ENCODE data around the gene TCAF2.
"Not testable (repeated sequence)": the region's sequence is repeated elsewhere in the genome, so short reads cannot be mapped to it uniquely, and the experiment has no call there.

Gene TCAF2

DNA sequence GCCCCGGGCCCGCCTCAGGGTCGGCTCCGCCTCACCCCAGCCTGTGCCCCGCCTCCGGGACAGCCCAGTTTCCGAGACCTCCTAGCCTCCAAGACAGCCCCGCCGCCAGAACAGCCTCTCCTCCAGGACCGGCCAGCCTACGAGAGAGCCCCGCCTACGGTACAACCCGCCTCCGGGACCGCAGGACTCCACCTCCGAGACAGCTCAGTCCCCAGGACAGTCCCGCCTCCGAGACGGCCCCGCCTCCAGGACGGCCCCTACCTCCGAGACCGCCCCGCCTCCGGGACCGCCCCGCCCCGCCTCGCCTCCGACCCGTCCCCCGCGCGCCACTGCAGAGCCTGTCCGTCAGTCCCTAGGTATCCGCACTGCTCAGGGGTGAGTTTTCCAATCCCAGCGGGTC is at the start of gene TCAF2:
Gene TCAF2 (plus strand): TSS at position 329 of the 400 bp plus-strand sequence.
- not testable (repeated sequence) for H3K4me3 ChIP-seq; DNase-seq (ENCODE audit: low spot score); H3K27ac ChIP-seq

DNA sequence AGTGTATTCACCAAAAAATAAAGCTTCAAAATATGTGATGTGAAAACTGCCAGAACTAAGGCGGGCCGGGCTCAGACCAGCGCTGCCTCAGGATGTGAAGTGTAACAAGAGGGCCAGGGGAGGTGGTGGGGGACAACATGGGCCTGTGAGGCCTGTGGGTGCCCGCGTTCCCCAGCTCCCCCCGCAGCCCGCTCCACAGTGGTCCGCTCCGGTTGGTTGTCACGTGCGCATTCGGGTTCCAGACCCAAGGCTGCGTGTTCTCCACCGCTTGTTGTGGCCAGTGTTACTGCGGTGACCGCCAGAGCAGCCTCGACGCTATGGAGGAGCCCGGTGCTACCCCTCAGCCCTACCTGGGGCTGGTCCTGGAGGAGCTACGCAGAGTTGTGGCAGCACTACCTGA is 49.3 kb upstream of the TCAF2 start, which contains the start of gene CTAGE15:
Gene CTAGE15 (plus strand): TSS at position 301 of the 400 bp plus-strand sequence. CDS start 17 bp downstream, at position 318.
- DNase-seq (ENCODE audit: low spot score); H3K27ac ChIP-seq; H3K4me3 ChIP-seq: not testable (repeated sequence)

DNA sequence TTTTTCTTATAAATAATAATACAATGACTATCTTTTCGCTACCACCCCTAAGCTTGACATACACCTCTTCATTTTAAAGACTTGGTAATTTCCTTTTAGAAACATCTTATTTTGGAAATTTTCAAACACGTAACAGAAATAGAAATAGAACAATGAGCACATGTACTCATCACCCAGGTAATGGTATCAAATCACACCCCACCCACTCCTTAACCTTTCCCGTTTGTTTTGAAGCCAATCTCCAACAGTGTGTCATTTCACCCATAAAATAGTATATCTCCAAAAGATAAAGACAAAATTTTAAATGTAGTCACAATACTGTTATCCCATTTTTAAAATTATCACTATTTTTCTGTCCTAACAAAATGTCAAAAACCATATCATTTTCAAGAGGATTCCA is 32.6 kb upstream of the TCAF2 start:
- not testable (repeated sequence) for DNase-seq (ENCODE audit: low spot score); H3K27ac ChIP-seq; H3K4me3 ChIP-seq

DNA sequence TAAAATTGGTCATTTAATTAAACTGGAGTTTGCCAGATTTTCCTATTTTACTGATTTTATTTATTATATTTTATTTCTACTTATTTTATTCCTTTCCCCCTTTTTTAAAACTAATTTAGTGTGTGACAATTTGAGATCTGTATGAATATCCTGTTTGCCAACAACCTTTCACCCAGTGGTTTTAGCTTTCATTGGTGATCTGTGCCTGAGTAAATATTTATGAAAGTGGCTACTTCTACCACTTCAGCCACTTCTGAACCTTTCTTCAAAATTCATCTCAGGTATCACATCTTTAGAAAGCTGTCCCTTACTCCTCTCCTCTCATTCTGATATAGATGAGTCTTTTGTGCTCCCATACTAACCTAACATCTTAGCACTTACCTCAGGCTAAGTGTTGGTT is 30.9 kb upstream of the TCAF2 start:
- H3K4me3 ChIP-seq; H3K27ac ChIP-seq; DNase-seq (ENCODE audit: low spot score): not testable (repeated sequence)

DNA sequence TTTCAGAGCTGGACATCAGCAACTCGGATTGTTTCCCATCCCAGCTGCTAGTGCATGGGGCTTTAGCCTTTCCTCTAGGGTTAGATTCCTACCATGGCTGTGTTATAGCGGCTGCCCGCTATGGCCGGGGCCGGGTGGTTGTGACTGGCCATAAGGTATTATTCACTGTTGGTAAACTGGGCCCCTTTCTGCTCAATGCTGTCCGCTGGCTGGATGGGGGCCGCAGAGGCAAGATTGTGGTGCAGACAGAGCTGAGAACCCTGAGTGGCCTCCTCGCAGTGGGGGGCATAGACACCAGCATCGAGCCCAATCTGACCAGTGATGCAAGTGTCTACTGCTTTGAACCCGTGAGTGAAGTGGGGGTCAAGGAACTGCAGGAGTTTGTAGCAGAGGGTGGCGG is 22.7 kb upstream of the TCAF2 start:
- not testable (repeated sequence) for H3K4me3 ChIP-seq; H3K27ac ChIP-seq; DNase-seq (ENCODE audit: low spot score)

DNA sequence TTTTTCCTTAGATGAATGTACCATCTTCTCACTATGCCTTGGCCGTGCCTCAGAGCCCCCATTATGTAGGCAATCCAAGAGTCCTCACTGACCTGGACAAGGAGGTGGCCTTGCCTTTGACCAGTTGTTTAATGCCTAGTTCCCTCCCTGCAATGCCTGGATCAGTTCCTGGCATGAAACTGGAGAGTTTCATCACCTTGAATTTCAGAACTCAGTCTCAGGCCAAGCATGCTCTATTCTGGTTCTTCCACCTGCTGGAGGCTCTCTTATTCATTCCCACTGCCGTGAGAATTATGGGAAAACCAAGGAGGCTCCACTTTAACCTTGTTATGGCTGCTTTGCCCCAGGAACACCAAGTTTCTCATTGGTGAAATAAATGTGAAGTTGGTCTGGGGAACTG is 17.2 kb upstream of the TCAF2 start:
- not testable (repeated sequence) for DNase-seq (ENCODE audit: low spot score); H3K27ac ChIP-seq; H3K4me3 ChIP-seq

DNA sequence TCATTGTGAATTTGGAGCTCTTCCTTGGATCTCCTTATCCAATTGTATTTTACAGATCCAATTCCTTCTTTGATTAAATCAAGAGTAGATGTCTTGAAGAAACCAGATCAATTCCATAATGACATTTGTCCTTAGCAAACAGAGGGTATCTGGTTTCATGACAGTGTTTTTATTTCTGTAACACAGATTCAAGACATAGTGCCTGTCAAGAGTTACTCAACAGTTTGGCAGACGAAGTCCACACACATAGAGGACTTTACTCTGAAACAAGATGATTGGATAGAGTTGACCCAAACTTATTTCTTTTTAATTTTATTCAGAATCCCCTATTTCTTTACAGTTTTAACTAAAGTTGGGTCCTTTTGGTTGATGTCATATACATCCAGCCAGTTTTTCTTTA is 14.7 kb upstream of the TCAF2 start:
- H3K4me3 ChIP-seq; DNase-seq (ENCODE audit: low spot score); H3K27ac ChIP-seq: not testable (repeated sequence)

DNA sequence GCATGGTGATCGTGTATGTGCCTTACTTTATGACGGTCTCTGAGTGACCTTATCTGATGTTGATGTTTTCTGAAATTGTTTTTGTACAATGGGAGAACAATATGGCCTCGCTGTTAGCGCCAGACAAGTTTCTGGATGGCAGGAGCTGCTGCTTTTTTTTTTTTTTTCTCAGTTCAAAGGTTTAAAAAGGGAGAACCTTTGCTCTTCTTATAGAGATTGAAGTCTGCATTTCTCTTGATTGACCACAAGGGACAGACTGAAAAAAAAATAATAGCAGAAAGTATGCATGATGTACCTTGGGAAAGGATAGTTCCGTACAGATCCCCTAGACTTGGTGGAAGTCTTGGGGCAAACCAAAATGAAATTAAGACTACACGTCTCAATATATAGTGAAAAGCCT is 5.2 kb upstream of the TCAF2 start:
- H3K4me3 ChIP-seq; H3K27ac ChIP-seq; DNase-seq (ENCODE audit: low spot score): not testable (repeated sequence)

DNA sequence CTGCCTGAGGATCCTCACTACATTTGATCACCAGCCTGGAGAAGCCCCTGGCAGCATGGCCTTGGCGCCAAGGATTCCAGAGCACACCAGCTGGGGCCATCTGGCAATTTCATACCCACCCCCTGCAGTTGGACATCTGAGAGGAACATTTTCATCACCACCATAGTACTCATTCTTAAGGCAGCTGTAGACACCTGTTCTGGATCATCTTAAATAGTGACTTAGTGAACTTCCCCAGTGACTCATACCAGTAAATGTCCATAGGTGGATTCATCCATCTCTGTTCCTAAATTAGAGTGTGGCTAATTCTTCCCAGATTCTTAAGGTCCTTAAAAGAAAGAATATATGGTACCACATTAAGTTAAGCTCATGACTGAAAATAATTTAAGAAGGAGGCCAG is 3.6 kb upstream of the TCAF2 start:
- not testable (repeated sequence) for DNase-seq (ENCODE audit: low spot score); H3K27ac ChIP-seq; H3K4me3 ChIP-seq

DNA sequence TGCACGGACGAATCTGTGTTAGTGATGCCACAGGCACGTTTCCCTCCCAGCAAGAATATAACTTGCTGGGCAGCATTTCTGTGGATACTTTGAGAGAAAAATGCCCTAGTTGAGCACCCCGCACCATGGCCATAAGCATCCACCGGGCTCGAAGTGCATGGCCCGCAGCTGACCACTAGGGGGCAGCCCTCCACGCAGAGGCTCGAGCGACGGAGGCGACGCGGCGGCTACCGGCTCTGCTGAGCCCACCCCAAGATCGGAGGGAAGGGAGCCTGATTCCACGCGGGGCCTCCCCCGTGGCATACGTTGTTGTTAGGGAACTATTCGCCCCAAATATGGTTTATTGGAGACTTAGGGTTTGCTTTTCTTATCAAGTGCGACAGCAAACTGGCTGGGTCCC is 716 bp upstream of the TCAF2 start:
- not testable (repeated sequence) for DNase-seq (ENCODE audit: low spot score); H3K27ac ChIP-seq; H3K4me3 ChIP-seq

DNA sequence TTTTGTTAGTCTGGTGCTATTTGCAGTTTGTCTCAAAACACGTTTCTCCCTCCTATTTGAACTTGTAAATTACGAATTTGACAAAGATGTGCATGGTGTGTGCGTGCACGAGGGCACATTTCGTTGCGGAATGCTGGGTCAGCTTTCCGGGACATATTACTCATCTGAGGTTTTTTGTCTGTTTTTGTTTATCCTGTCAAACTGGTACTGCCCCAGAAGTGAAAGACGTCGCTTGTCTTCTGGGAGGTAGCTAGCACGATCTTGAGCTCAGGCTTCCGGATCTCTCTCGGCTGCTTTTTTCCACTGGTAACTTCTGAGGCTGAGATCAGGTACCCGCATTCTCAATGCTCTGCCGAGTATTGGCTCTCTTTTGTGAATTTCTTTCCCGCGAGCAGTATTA is 401 bp downstream of the TCAF2 start:
- not testable (repeated sequence) for H3K4me3 ChIP-seq, H3K27ac ChIP-seq

DNA sequence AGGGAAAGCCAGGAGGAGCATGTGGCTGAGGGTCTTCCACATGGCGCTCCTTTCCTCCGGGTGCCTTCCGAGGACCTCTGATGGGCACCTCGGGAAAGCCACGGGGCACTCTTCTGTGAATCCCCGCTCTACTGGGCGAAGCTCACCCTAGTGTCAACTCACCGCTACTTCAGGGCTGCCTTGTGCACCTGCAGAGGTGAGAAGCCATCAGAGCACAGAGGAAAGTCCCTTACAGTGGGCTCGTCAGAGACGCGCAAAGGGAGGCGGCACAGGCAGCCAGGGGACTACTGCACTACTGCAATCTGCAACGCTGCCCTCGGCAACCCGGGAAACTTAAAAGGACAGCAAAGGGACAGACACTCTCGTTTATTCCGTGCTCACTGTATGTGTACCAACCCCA is 1.4 kb downstream of the TCAF2 start:
- not testable (repeated sequence) for DNase-seq (ENCODE audit: low spot score); H3K27ac ChIP-seq; H3K4me3 ChIP-seq

More for the DNA sequence above, 401 bp downstream of the TCAF2 start:
- not testable (repeated sequence) for DNase-seq (ENCODE audit: low spot score)

DNA sequence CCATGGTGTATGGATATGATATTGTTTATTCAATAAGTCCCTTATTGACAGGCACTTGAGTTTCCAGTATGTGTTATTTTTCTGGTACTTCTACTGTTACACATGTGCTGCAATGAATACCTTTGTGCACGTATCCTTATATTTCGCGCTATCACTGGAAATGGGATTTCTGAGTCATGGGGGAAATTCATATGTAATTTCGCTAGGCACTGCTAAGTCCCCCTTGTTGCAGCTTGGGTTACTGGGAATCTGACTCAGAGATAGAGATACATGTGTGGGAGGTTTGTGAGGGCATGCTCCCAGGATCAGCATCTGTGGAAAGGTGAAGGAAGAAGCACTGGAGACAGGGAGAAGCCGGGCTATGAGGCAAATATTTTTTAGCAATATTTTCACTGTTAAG is 9.9 kb downstream of the TCAF2 start:
- not testable (repeated sequence) for DNase-seq (ENCODE audit: low spot score); H3K27ac ChIP-seq

DNA sequence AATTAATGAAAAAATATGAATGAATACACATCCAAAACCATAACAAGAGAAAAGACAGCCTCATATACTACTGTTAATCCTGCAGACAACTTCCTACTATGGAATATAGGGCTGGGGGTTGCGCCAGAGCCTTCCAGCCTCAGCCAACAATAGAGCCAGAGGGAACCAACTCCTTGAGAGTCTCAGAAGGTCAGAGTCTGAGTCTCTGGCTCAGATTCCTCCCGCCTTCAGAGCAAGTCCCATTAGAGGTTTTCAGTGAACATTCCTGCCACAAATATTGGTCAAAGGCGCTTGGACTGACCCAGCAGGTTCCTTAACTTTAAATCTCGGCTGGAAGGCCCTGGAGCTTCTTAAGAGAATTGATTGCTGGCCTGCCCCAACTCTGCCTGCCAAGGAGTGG is 11.7 kb downstream of the TCAF2 start:
- DNase-seq (ENCODE audit: low spot score); H3K4me3 ChIP-seq; H3K27ac ChIP-seq: not testable (repeated sequence)

More for the DNA sequence above, 9.9 kb downstream of the TCAF2 start:
- H3K4me3 ChIP-seq, result not testable (repeated sequence)

DNA sequence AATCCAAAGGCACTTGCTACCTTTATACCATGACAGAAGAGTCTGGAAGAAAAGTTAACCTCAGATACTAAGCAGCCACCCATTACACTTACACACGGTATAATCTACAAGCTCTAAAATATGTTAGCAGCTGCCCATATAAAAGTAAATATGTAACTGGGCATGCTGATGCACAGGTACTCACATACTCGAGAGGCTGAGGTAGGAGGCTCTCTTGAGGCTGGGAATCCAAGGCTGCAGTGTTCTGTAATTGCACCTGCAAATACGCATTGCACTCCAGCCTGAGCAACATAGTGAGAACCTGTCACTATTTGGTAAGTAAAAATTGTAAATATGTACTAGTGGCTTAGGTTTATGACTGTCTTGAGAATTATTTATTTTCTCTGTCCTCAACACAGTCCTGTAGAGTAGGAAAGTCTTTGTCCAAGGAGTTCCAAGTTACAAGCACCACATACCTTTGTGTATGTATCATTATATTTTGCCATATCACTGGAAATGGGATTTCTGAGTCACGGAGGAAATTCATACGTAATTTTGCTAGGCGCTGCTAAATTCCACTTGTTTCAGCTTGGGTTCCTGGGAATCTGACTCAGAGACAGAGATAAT is 12.3 kb downstream of the TCAF2 start:
- not testable (repeated sequence) for DNase-seq (ENCODE audit: low spot score); H3K4me3 ChIP-seq; H3K27ac ChIP-seq

DNA sequence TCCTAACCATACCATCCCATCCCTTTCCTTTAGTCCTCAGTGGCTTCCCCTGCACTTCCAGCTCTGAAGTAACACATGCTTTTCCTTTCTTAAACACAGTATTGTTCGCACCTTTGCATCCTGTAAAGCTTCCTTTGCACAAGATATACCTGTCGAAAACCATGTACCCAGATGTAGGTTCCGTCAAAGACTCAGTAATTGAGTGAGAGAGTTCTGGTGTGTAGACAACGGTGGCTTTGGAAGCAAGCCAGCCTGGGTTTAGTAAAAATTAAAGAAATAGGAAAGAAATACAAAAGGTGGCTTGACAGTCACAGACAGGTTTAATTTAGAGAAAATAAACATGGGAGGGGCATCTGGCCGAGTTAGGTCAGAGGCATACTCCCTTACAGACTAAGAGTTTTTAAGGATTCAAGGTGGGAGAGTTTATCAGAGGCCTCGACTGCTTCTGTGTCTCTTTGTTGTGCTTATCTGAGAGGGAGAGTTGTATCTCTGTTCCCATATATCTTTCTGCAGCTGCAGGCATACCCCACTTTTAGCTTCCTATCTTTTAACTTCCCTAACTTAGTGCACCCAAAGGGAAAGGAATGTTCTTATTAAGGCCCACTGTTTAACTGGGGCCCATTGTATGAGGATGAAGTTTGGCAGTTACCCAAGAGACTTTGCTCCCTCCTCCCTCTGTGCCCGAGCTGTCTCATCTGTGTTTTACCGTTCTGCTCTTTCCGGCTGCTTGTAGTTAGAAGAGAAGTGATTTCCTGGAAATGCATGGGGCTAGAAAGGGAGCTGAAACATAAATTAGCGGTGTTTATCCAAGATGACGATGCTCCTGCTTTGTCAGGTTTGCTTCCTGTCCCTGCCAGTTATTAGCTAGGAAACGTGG is 14.8 kb downstream of the TCAF2 start:
- H3K4me3 ChIP-seq; DNase-seq (ENCODE audit: low spot score); H3K27ac ChIP-seq: not testable (repeated sequence)

DNA sequence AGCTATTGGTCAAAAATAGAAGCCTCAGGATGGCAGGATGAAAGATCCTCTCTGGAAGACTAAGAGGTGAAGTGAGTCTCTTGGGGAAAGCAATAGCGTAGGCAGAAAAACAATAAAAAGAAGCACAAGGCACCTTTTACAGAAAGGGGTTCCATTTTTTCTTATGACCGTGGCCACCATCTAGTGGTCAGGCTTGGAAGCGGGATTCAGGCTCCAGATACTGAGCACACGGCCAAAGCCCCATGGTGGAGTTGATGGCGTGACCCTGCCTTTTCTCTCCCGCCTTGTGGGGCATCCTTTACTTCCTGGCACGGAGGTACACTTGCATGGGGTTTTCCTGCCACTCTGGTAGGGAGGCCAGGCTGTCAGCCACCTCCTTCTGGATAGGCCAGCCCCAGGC is 18.6 kb downstream of the TCAF2 start:
- not testable (repeated sequence) for H3K4me3 ChIP-seq; H3K27ac ChIP-seq; DNase-seq (ENCODE audit: low spot score)

DNA sequence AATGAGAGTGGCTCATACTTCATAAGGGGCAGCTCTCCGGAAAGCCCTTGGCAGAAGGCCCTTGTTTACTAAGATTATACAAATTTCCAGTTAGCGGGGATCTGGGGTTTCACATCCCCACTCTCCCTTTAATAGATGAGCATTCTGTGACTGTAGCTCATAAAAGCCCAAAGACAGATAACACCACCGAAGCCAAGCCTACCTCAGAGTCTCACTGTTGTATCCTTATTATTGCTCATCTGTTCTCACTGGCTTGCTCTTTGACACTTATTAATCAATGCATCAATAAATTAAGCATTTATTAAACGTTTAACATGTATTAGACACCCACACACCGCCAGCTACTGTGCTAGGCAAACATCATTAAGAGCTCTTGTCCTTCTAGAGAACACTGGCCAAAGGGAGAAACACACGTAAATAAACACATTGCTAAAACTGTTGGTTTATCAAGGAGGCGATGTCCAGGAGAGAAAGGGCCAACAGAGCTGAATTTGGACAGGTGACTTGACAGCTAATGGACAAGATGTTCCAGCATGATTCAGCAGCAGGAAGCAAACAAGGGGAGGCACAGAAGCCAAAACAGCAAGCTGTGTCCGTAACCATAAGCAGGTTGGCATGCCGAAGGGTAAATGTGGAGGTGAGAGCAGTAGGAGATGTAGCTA is 19.9 kb downstream of the TCAF2 start:
- DNase-seq (ENCODE audit: low spot score); H3K27ac ChIP-seq; H3K4me3 ChIP-seq: not testable (repeated sequence)

DNA sequence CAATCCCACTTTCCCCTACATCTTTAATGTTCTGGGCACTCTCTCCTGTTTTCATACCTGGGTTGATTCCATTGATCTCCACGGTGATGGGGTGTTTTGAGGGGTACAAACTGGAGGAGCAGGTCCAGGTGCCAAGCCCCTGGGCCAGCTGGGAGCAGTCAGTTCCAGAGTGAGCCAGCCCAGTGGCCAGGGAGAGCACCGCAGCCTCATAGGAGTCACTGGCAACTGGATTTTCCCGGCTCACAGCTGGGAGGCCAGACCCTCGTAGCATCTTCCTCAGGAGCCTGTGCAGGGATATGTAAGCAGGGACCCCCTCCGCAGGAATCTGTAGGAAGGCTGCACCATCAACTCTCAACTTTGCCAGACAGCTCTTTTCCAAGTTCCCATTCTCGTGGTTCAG is 25.8 kb downstream of the TCAF2 start:
- not testable (repeated sequence) for H3K4me3 ChIP-seq; H3K27ac ChIP-seq; DNase-seq (ENCODE audit: low spot score)

Measured in coronary artery (tissue), 2 donors.